ENCODE measurements around the gene OSBPL10.
"Not testable (repeated sequence)": the region's sequence is repeated elsewhere in the genome, so short reads cannot be mapped to it uniquely, and the experiment has no call there.

The OSBPL10 gene

DNA sequence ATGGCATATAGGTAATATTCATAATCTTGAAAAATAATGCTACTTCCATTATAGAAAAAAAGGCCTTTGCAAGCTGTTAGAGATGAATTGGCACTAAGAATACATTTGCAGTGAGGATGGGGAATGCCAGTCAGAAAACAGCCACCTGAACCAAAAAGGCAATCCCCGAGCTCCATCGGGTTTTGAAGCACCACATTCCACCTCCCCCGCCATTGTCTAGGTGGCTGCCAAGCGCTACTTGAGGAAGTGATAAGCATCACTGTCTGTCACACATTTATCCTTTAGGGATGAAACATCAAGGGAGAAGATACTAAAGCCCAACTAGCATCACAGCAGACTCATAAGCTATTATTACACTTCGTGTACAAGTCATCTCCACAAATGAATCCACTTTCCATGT lies 112.8 kb downstream of the OSBPL10 start:
- no peak for DNase-seq
- H3K36me3 ChIP-seq (ENCODE audit: control insufficient read depth, insufficient read depth, low read length), result no peaks in the 10 kb centered on the region
- H3K4me1 ChIP-seq (ENCODE audit: control insufficient read depth, insufficient read depth, low read length, poor library complexity, severe bottlenecking), result no peaks in the 10 kb centered on the region
- H3K27ac ChIP-seq (ENCODE audit: insufficient read depth, low read length, poor library complexity, severe bottlenecking), result no peak overlapping the region
- no peaks in the 10 kb centered on the region for H3K27me3 ChIP-seq (replicated peaks; ENCODE audit: control insufficient read depth, insufficient read depth, low read length, poor library complexity, severe bottlenecking)
- no peaks in the 10 kb centered on the region for H3K9me3 ChIP-seq (ENCODE audit: control insufficient read depth, low read length)
- no peak overlapping the region for H3K4me3 ChIP-seq (ENCODE audit: insufficient read depth, low read depth, low read length, poor library complexity, severe bottlenecking)

DNA sequence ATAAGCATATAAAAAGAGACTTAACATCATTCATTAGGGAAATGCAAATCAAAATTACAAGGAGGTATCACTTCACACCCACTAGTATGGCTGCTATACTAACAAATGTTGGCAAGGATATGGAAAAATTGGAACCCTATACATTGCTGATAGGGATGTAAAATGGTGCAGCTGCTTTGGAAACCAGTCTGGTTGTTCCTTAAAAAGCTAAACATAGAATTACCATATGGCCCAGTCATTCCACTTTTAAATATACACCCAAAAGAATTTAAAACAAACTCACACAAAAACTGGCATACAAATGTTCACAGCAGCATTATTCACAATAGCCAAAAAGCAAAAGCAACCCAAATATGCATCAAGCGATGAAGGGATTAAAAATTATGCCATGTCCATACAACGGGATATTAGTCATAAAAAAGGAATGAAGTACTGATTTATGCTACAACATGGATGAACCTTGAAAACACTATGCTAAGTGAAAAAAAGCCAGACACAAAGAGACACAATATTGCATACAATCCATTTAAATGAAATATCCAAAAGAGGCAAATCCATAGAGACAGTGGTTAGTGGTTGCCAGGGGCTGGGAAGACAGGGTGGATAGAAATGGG lies 118.3 kb downstream of the OSBPL10 start:
- H3K4me1 ChIP-seq (ENCODE audit: control insufficient read depth, insufficient read depth, low read length, poor library complexity, severe bottlenecking), result no peaks in the 10 kb centered on the region
- H3K27me3 ChIP-seq (replicated peaks; ENCODE audit: control insufficient read depth, insufficient read depth, low read length, poor library complexity, severe bottlenecking), result no peaks in the 10 kb centered on the region
- DNase-seq, result no peak
- no peaks in the 10 kb centered on the region for H3K9me3 ChIP-seq (ENCODE audit: control insufficient read depth, low read length)
- H3K27ac ChIP-seq (ENCODE audit: insufficient read depth, low read length, poor library complexity, severe bottlenecking), result no peak overlapping the region
- H3K36me3 ChIP-seq (ENCODE audit: control insufficient read depth, insufficient read depth, low read length), result no peaks in the 10 kb centered on the region
- H3K4me3 ChIP-seq (ENCODE audit: insufficient read depth, low read depth, low read length, poor library complexity, severe bottlenecking), result no peak overlapping the region

DNA sequence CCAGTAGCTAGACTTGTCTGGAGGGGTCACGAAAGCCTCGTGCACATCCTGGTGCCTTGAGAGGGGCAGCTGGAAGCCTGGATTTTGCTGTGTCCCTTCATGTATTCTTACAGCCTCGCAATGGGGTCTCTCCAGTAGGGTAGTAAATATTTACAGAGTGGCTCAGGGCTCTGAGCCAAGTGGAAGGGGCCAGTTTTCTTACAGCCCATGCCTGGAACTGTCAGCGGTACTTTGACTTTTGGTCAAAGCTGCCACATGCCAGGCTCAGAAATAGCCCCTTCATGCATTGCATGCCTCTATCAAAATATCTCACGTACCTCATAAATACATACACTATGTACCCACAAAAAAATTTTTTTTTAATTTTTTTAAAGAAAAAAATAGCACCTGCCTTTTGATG lies 119.2 kb downstream of the OSBPL10 start:
- H3K27me3 ChIP-seq (replicated peaks; ENCODE audit: control insufficient read depth, insufficient read depth, low read length, poor library complexity, severe bottlenecking), result no peaks in the 10 kb centered on the region
- no peaks in the 10 kb centered on the region for H3K9me3 ChIP-seq (ENCODE audit: control insufficient read depth, low read length)
- no peak for DNase-seq
- no peaks in the 10 kb centered on the region for H3K36me3 ChIP-seq (ENCODE audit: control insufficient read depth, insufficient read depth, low read length)
- no peak overlapping the region for H3K4me3 ChIP-seq (ENCODE audit: insufficient read depth, low read depth, low read length, poor library complexity, severe bottlenecking)
- H3K4me1 ChIP-seq (ENCODE audit: control insufficient read depth, insufficient read depth, low read length, poor library complexity, severe bottlenecking), result no peaks in the 10 kb centered on the region
- H3K27ac ChIP-seq (ENCODE audit: insufficient read depth, low read length, poor library complexity, severe bottlenecking), result no peak overlapping the region

DNA sequence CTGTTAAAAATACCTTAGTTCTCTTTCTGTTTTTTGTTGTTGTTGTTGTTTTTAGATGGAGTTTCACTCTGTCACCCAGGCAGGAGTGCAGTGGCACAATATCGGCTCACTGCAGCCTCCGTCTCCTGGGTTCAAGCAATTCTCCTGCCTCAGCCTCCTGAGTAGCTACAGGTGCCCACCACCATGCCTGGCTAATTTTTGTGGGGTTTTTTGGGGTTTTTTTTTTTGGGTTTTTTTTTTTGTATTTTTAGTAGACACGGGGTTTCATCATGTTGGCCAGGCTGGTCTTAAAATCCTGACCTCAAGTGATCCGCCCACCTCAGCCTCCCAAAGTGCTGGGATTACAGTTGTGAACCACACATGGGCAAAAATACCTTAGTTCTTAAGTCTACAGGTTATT lies 120.4 kb downstream of the OSBPL10 start:
- not testable (repeated sequence) for H3K27me3 ChIP-seq (replicated peaks; ENCODE audit: control insufficient read depth, insufficient read depth, low read length, poor library complexity, severe bottlenecking); H3K9me3 ChIP-seq (ENCODE audit: control insufficient read depth, low read length); DNase-seq; H3K4me3 ChIP-seq (ENCODE audit: insufficient read depth, low read depth, low read length, poor library complexity, severe bottlenecking); H3K4me1 ChIP-seq (ENCODE audit: control insufficient read depth, insufficient read depth, low read length, poor library complexity, severe bottlenecking); H3K36me3 ChIP-seq (ENCODE audit: control insufficient read depth, insufficient read depth, low read length); H3K27ac ChIP-seq (ENCODE audit: insufficient read depth, low read length, poor library complexity, severe bottlenecking)

DNA sequence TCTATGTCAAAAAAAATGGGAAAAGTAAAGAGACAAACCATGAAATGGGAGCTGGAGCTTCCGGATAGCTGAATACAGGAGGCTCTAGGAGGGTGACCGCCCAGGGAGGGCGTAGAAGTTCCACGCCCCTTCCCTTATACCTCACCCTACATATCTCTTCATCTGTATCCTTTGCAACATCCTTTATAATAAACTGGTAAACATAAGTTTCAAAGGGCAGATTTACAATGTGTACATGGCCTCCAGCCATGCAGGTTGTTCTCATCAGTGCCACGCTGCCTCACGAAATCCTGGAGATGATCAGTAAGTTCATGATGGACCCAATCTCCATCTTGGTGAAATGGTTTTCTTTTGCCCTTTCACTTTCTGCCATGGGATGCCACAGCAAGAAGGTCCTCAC lies 121.8 kb downstream of the OSBPL10 start:
- Histone ChIP-seq H3K4me3 (ENCODE audit: insufficient read depth, low read depth, low read length, poor library complexity, severe bottlenecking) (no peak overlapping the region), H3K9me3 (ENCODE audit: control insufficient read depth, low read length) (no peaks in the 10 kb centered on the region), H3K36me3 (ENCODE audit: control insufficient read depth, insufficient read depth, low read length) (no peaks in the 10 kb centered on the region), H3K27me3 (replicated peaks; ENCODE audit: control insufficient read depth, insufficient read depth, low read length, poor library complexity, severe bottlenecking) (no peaks in the 10 kb centered on the region), H3K4me1 (ENCODE audit: control insufficient read depth, insufficient read depth, low read length, poor library complexity, severe bottlenecking) (no peaks in the 10 kb centered on the region), H3K27ac (ENCODE audit: insufficient read depth, low read length, poor library complexity, severe bottlenecking) (no peak overlapping the region)
- no peak for DNase-seq

DNA sequence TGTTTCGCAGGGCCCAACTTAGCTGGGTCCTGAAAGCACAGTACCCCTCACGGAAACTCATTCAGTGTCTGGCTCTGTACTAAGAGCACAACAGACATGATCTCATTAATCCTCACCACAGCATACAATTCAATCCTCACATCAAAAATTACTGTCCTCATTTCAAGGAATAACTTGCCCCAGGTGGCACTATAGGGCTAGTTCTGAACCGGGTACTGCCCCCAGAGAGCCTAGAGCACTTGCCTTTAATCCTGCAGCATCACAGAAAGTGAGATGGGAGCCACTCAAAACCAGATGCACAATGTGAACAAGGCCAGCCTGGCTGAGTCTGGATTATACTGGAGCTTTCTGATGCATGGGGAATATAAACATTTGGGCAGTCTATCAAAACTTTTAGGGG lies 122.6 kb downstream of the OSBPL10 start:
- no peak overlapping the region for H3K4me3 ChIP-seq (ENCODE audit: insufficient read depth, low read depth, low read length, poor library complexity, severe bottlenecking)
- H3K9me3 ChIP-seq (ENCODE audit: control insufficient read depth, low read length), result no peaks in the 10 kb centered on the region
- no peaks in the 10 kb centered on the region for H3K4me1 ChIP-seq (ENCODE audit: control insufficient read depth, insufficient read depth, low read length, poor library complexity, severe bottlenecking)
- H3K27ac ChIP-seq (ENCODE audit: insufficient read depth, low read length, poor library complexity, severe bottlenecking), result no peak overlapping the region
- no peaks in the 10 kb centered on the region for H3K27me3 ChIP-seq (replicated peaks; ENCODE audit: control insufficient read depth, insufficient read depth, low read length, poor library complexity, severe bottlenecking)
- no peak for DNase-seq
- no peaks in the 10 kb centered on the region for H3K36me3 ChIP-seq (ENCODE audit: control insufficient read depth, insufficient read depth, low read length)

DNA sequence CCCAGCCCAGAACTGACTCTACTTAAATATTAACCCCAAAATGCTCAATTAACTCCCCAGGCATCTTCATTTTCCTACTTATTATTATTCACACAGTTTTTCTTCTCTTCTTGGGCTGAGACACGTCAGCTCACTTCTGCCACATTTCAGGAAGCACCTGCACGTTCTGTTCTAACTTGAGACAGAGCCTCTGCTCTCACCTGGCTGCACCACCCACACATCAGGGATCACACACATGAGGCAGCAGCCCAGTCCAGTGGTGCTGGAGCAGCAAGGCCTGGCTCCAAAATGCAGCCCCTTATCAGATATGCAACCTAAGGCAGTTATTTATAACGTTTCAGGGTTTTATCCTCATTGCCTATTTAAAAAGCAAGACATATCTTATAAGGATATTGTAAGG lies 127.5 kb downstream of the OSBPL10 start:
- no peaks in the 10 kb centered on the region for H3K4me1 ChIP-seq (ENCODE audit: control insufficient read depth, insufficient read depth, low read length, poor library complexity, severe bottlenecking)
- H3K36me3 ChIP-seq (ENCODE audit: control insufficient read depth, insufficient read depth, low read length), result no peaks in the 10 kb centered on the region
- H3K27ac ChIP-seq (ENCODE audit: insufficient read depth, low read length, poor library complexity, severe bottlenecking), result no peak overlapping the region
- no peak for DNase-seq
- no peak overlapping the region for H3K4me3 ChIP-seq (ENCODE audit: insufficient read depth, low read depth, low read length, poor library complexity, severe bottlenecking)
- H3K27me3 ChIP-seq (replicated peaks; ENCODE audit: control insufficient read depth, insufficient read depth, low read length, poor library complexity, severe bottlenecking), result no peaks in the 10 kb centered on the region
- H3K9me3 ChIP-seq (ENCODE audit: control insufficient read depth, low read length), result no peaks in the 10 kb centered on the region

DNA sequence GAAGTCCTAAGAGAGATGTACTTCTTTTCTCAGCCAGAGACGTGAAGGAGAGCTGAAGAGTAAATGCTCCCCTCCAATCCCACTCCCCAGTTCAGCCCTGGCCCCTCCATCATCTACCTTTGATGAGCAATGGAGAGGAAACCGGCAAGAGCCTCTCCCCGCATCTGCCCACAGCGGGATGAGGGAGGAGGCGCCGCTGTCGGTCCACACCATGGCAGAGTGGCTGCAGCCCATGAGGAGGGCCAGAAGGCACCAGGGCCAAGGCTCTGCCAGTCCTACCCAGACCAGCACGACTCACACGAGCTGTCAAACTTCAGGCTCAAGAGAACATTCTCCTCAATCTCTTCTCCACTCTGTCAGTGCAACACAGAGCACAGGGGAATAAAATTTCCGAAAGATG lies 129.8 kb downstream of the OSBPL10 start:
- no peak overlapping the region for H3K27ac ChIP-seq (ENCODE audit: insufficient read depth, low read length, poor library complexity, severe bottlenecking)
- DNase-seq, result no peak
- no peaks in the 10 kb centered on the region for H3K9me3 ChIP-seq (ENCODE audit: control insufficient read depth, low read length)
- no peaks in the 10 kb centered on the region for H3K36me3 ChIP-seq (ENCODE audit: control insufficient read depth, insufficient read depth, low read length)
- H3K27me3 ChIP-seq (replicated peaks; ENCODE audit: control insufficient read depth, insufficient read depth, low read length, poor library complexity, severe bottlenecking), result no peaks in the 10 kb centered on the region
- H3K4me3 ChIP-seq (ENCODE audit: insufficient read depth, low read depth, low read length, poor library complexity, severe bottlenecking), result no peak overlapping the region
- no peaks in the 10 kb centered on the region for H3K4me1 ChIP-seq (ENCODE audit: control insufficient read depth, insufficient read depth, low read length, poor library complexity, severe bottlenecking)

DNA sequence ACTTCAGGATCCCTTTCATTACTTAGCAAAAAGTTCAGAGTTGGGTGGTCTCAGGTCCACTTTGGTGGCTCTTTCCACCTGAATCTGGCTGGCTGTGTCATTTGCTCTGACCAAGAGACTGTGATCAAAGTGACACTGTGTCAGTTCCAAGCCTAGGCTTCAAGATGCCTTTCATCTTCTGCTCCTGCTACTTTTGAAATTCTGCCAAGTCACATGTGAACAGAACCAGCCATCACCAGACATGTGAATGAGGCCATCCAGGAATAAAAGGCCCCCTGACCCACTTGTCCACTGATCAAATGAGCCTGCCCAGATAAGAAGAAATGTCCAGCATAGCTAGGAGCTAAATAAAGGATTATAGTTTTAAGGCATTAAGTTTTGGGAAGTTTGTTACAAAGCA lies 132.2 kb downstream of the OSBPL10 start:
- no peak overlapping the region for H3K27ac ChIP-seq (ENCODE audit: insufficient read depth, low read length, poor library complexity, severe bottlenecking)
- no peak for DNase-seq
- H3K36me3 ChIP-seq (ENCODE audit: control insufficient read depth, insufficient read depth, low read length), result no peaks in the 10 kb centered on the region
- no peak overlapping the region for H3K4me3 ChIP-seq (ENCODE audit: insufficient read depth, low read depth, low read length, poor library complexity, severe bottlenecking)
- no peaks in the 10 kb centered on the region for H3K4me1 ChIP-seq (ENCODE audit: control insufficient read depth, insufficient read depth, low read length, poor library complexity, severe bottlenecking)
- no peaks in the 10 kb centered on the region for H3K27me3 ChIP-seq (replicated peaks; ENCODE audit: control insufficient read depth, insufficient read depth, low read length, poor library complexity, severe bottlenecking)
- no peaks in the 10 kb centered on the region for H3K9me3 ChIP-seq (ENCODE audit: control insufficient read depth, low read length)

DNA sequence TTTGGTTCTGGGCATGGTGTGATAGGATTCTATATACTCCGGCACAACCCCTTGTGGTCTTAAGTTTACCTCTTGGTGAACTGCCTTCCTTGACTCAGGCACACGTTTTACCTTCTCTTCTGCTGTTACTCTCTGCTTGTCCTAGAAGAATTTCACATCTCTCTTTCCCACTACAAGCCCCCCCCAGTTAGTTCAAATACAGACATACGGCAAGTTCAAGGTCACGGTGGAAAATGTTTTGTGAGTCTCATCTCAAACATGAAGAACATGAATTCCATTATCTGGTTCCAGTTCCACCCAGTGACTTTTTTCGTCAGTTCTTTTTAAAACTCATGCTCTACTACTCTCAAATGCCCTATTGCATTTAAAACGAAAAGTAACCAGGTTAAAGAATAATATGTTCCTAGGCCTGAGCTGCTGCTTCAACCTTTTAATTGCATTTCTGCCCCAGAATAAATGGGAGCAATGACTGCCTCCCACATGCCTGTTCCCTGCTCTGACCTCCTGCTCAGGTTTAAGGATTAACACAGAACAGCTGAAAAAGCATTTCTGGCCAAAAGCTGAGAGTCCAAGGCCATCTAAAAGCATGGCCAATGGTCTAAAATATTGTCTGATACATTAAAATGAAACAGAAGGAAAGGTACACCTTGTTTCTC lies 132.8 kb downstream of the OSBPL10 start:
- Histone ChIP-seq H3K4me3 (ENCODE audit: insufficient read depth, low read depth, low read length, poor library complexity, severe bottlenecking) (no peak overlapping the region), H3K4me1 (ENCODE audit: control insufficient read depth, insufficient read depth, low read length, poor library complexity, severe bottlenecking) (no peaks in the 10 kb centered on the region), H3K9me3 (ENCODE audit: control insufficient read depth, low read length) (no peaks in the 10 kb centered on the region), H3K36me3 (ENCODE audit: control insufficient read depth, insufficient read depth, low read length) (no peaks in the 10 kb centered on the region), H3K27ac (ENCODE audit: insufficient read depth, low read length, poor library complexity, severe bottlenecking) (no peak overlapping the region), H3K27me3 (replicated peaks; ENCODE audit: control insufficient read depth, insufficient read depth, low read length, poor library complexity, severe bottlenecking) (no peaks in the 10 kb centered on the region)
- DNase-seq, result no peak
